Measurements from ENCODE around the gene VAV2. TPM values are rescaled to one million over a fixed set of nuclear protein-coding genes. Genes with fewer than 3 reads are reported as not detected.
A peak's percentile ranks its signal among the peaks of the same experiment; 100 is the strongest.

Gene VAV2
- total and polyA plus RNA-seq, 9 of the 15 experiments (the other 6 are each of a cell fraction or from before 2014, with no cell fraction given): 0.01 to 2.7 (median 1.0) TPM; not detected in 1

GRCh38 chr9:133856798-133857197 lies 135.3 kb downstream of the VAV2 start:
- peaks cover 22% of the 10 kb centered on the region for H4K20me1 ChIP-seq (replicated peaks; ENCODE audit: control insufficient read depth, insufficient read depth, low read length)
- no peak overlapping the region for H3K9ac ChIP-seq (ENCODE audit: insufficient read depth in 1 of 2, low read depth in 2 of 2, low read length in 2 of 2)
- TF ChIP-seq ZNF277 (CRISPR knock-in tag; IDR thresholded peaks at IDR 0.05; ENCODE audit: borderline replicate concordance): no peak
- peak; percentile 65; the same call in 1 of the 2 replicates for TF ChIP-seq ESRRA (IDR thresholded peaks at IDR 0.05; ENCODE audit: borderline replicate concordance, low read depth)
- H3K4me3 ChIP-seq: no peak overlapping the region
- intact Hi-C loops (cut with micrococcal nuclease) (no loop called here), in situ Hi-C loops (cut with MboI) (no loop called here)
- H3K36me3 ChIP-seq (ENCODE audit: control insufficient read depth, insufficient read depth, low read length): no peaks in the 10 kb centered on the region
- H3K79me2 ChIP-seq (ENCODE audit: control insufficient read depth, insufficient read depth, low read length): no peaks in the 10 kb centered on the region
- H3K9me1 ChIP-seq (ENCODE audit: control insufficient read depth, insufficient read depth, low read length): peaks cover 4% of the 10 kb centered on the region
- no peak for FAIRE-seq
- ATAC-seq: no peak
- ChIA-PET POLR2A (no interaction called here), CTCF (ENCODE audit: low intra/inter-chr PET ratio) (no interaction called here)
- H3K4me1 ChIP-seq (replicated peaks in 1 of 2; ENCODE audit: control insufficient read depth in 2 of 2, insufficient read depth in 2 of 2, low read length in 2 of 2): no peaks in the 10 kb centered on the region
- no TSS peak for BruUV-seq (replicated peaks)
- peaks cover 27 to 84% of the 10 kb centered on the region in 2 experiments; a peak in 4 of 5 replicates for H3K27me3 ChIP-seq (ENCODE audit: control insufficient read depth in 2 of 2, insufficient read depth in 2 of 2, low read length in 2 of 2)
- H2AFZ ChIP-seq (ENCODE audit: low read depth, low read length): no peak overlapping the region
- H3K4me2 ChIP-seq (ENCODE audit: insufficient read depth, low read length): no peak overlapping the region
- no peaks in the 10 kb centered on the region for H3K9me3 ChIP-seq (replicated peaks; ENCODE audit: control insufficient read depth, insufficient read depth, low read depth, low read length)
- WGBS (ENCODE audit: insufficient coverage, low coverage, missing lambda C conversion rate): 34% methylated on average over 12 of the region's 12 CpGs
- no peak for DNase-seq (ENCODE audit: extremely low read depth in 1 of 4, low spot score in 3 of 4)
- no peak overlapping the region for H3K27ac ChIP-seq (ENCODE audit: extremely low read depth, low read depth, low read length)

GRCh38 chr9:133855802-133856521 lies 136.2 kb downstream of the VAV2 start:
- ChIA-PET POLR2A (no interaction called here), CTCF (ENCODE audit: low intra/inter-chr PET ratio) (no interaction called here)
- H3K4me1 ChIP-seq (replicated peaks in 1 of 2; ENCODE audit: control insufficient read depth in 2 of 2, insufficient read depth in 2 of 2, low read length in 2 of 2): no peaks in the 10 kb centered on the region
- DNase-seq (ENCODE audit: extremely low read depth in 1 of 4, low spot score in 3 of 4): no peak
- intact Hi-C loops (cut with micrococcal nuclease): no loop called here
- H3K9me1 ChIP-seq (ENCODE audit: control insufficient read depth, insufficient read depth, low read length): peaks cover 4% of the 10 kb centered on the region
- BruUV-seq (replicated peaks): no TSS peak
- H3K27me3 ChIP-seq (ENCODE audit: control insufficient read depth in 2 of 2, insufficient read depth in 2 of 2, low read length in 2 of 2): peaks cover 21 to 78% of the 10 kb centered on the region in 2 experiments; a peak in 4 of 5 replicates
- H3K4me3 ChIP-seq: no peak overlapping the region
- no peak overlapping the region for H2AFZ ChIP-seq (ENCODE audit: low read depth, low read length)
- ATAC-seq: peak; percentile 64
- no peaks in the 10 kb centered on the region for H3K9me3 ChIP-seq (replicated peaks; ENCODE audit: control insufficient read depth, insufficient read depth, low read depth, low read length)
- in situ Hi-C loops (cut with MboI): no loop called here
- no peak overlapping the region; the same call in 1 of the 2 replicates for H3K4me2 ChIP-seq (ENCODE audit: insufficient read depth, low read length)
- H3K27ac ChIP-seq (ENCODE audit: extremely low read depth, low read depth, low read length): no peak overlapping the region
- no peaks in the 10 kb centered on the region for H3K79me2 ChIP-seq (ENCODE audit: control insufficient read depth, insufficient read depth, low read length)
- peaks cover 16% of the 10 kb centered on the region; the same call in 1 of the 2 replicates for H4K20me1 ChIP-seq (replicated peaks; ENCODE audit: control insufficient read depth, insufficient read depth, low read length)
- no peaks in the 10 kb centered on the region for H3K36me3 ChIP-seq (ENCODE audit: control insufficient read depth, insufficient read depth, low read length)
- FAIRE-seq: peak; percentile 23
- WGBS (ENCODE audit: insufficient coverage, low coverage, missing lambda C conversion rate): 17% methylated on average over 20 of the region's 20 CpGs
- H3K9ac ChIP-seq (ENCODE audit: insufficient read depth in 1 of 2, low read depth in 2 of 2, low read length in 2 of 2): no peak overlapping the region
- peak; percentile 93 for TF ChIP-seq CEBPB (tag; IDR thresholded peaks at IDR 0.05)
- TF ChIP-seq OTX1 (CRISPR knock-in tag; IDR thresholded peaks at IDR 0.05): 0 out of 2 replicates have a peak, but pooled peaks have one; percentile 29
- no peak for TF ChIP-seq FOXK1 (CRISPR knock-in tag; IDR thresholded peaks at IDR 0.05; ENCODE audit: borderline replicate concordance)
- peak; percentile 90 for TF ChIP-seq TFE3 (CRISPR knock-in tag; IDR thresholded peaks at IDR 0.05)
- peak in 1 of 2 experiments; percentile 23; a peak in 1 of 4 replicates for TF ChIP-seq TRIM24 (IDR thresholded peaks at IDR 0.05)
- TF ChIP-seq MCM7 (IDR thresholded peaks at IDR 0.05): no peak
- no peak for TF ChIP-seq POLR2A (conservative IDR thresholded peaks at IDR 0.05)
- TF ChIP-seq ATF7 (IDR thresholded peaks at IDR 0.05): peak; percentile 79
- 0 out of 2 replicates have a peak, but pooled peaks have one; percentile 48 for TF ChIP-seq ZNF76 (CRISPR knock-in tag; IDR thresholded peaks at IDR 0.05; ENCODE audit: borderline replicate concordance)
- TF ChIP-seq SMARCB1 (IDR thresholded peaks at IDR 0.05; ENCODE audit: insufficient read length, low read depth): no peak
- TF ChIP-seq TOE1 (IDR thresholded peaks at IDR 0.05; ENCODE audit: borderline replicate concordance): peak; percentile 88
- no peak for TF ChIP-seq TOE1 (CRISPR knock-in tag; IDR thresholded peaks at IDR 0.05; ENCODE audit: borderline replicate concordance, low read depth)

Data from K562 (cell line).